ENCODE measurements around the gene KRTAP12-1. TPM values are rescaled to one million over a fixed set of nuclear protein-coding genes. Genes with fewer than 3 reads are reported as not detected.
"Not testable (repeated sequence)": the region's sequence is repeated elsewhere in the genome, so short reads cannot be mapped to it uniquely, and the experiment has no call there.

The KRTAP12-1 gene
- total RNA-seq, 4 donors from 2014 or later: not detected

DNA sequence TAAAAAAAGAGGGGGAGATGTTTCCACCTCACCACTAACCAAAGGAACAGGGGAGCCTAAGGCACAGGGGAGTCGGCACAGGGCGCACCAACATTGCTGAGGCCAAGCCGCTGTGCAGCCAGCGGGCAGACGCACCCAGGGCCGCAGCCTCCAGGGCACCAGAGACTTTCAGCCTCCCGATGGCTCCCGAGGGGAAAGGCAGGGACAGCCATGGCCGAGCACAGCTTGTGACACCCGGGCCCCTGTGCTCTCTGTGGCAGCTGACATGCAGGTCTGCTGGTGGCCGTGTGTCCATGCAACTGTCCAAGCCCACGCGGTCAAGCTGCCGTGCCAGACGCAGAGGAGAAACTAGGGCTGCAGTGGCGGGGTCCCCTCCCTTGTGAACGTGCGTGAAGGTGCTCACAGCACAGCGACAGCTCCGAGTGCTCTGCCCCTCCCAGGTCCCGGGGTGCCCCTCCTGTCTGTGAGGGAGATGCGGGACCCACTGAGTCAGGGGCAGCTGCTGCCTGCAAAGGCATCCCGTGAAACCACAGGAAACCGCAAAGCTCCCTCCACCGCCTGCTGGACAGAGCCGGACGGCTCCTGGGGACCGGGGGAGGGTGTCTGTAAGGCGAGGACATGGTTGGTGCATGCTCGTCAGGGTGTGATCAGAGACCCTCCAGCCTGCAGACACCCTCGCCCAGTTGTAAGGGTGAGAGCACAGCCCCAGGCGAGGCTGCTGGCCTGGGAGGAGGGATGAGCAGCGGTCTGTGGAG lies 33.2 kb downstream of the KRTAP12-1 start:
- Histone ChIP-seq H3K9me3 (peaks cover 0 to 5% (median 0%) of the 10 kb centered on the region in 4 donors), H3K27me3 (no peaks in the 10 kb centered on the region), H3K27ac (no peak overlapping the region), H3K4me1 (no peaks in the 10 kb centered on the region), H3K36me3 (no peaks in the 10 kb centered on the region), H3K4me3 (no peak overlapping the region)
- peak in 1 of 3 donors; percentile 1 for DNase-seq
- no peak for TF ChIP-seq POLR2A (IDR thresholded peaks at IDR 0.05)
- TF ChIP-seq, protein P1, sequence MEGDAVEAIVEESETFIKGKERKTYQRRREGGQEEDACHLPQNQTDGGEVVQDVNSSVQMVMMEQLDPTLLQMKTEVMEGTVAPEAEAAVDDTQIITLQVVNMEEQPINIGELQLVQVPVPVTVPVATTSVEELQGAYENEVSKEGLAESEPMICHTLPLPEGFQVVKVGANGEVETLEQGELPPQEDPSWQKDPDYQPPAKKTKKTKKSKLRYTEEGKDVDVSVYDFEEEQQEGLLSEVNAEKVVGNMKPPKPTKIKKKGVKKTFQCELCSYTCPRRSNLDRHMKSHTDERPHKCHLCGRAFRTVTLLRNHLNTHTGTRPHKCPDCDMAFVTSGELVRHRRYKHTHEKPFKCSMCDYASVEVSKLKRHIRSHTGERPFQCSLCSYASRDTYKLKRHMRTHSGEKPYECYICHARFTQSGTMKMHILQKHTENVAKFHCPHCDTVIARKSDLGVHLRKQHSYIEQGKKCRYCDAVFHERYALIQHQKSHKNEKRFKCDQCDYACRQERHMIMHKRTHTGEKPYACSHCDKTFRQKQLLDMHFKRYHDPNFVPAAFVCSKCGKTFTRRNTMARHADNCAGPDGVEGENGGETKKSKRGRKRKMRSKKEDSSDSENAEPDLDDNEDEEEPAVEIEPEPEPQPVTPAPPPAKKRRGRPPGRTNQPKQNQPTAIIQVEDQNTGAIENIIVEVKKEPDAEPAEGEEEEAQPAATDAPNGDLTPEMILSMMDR (IDR thresholded peaks at IDR 0.05): no peak

- Histone ChIP-seq H3K27ac (no peak overlapping the region), H3K9me3 (peaks cover 0 to 5% (median 0%) of the 10 kb centered on the region in 4 donors), H3K27me3 (no peaks in the 10 kb centered on the region), H3K36me3 (no peaks in the 10 kb centered on the region), H3K4me1 (no peaks in the 10 kb centered on the region), H3K4me3 (no peak overlapping the region)
- DNase-seq: peak in 1 of 3 donors; percentile 3
- no peak for TF ChIP-seq POLR2A (IDR thresholded peaks at IDR 0.05)
- TF ChIP-seq, protein P1 (IDR thresholded peaks at IDR 0.05): no peak
Measured at GRCh38 chr21:44647222-44647552, 34.8 kb downstream of the KRTAP12-1 start.

- H3K4me3 ChIP-seq, H3K4me1 ChIP-seq, H3K9me3 ChIP-seq, H3K36me3 ChIP-seq, H3K27me3 ChIP-seq, H3K27ac ChIP-seq: not testable (repeated sequence)
- DNase-seq: peak in 2 of 3 donors; percentile 9 to 31
Measured at GRCh38 chr21:44646366-44647221, 35.4 kb downstream of the KRTAP12-1 start, which contains the start of gene KRTAP10-11. KRTAP10-11 (plus strand) TSS chr21:44646414; CDS start chr21:44646459, 45 bp downstream.

DNA sequence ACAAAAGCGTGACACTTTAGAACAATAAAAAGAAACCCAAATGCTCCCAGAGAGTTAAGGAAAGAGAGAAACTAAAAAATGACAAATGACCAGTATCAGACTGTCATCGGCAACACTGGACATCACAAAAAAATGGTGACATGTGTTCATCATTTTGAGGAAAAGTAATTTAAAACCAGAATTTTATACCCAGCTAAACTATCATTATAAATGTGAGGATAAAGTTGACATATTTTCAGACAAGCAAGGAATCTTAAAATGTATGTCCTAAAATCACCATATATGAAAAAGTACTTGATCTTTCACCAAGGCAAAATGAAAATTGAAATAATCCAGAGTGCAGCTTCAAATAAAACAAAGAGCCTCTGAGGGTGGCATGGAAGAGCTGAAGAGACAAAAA lies 37.1 kb downstream of the KRTAP12-1 start:
- H3K4me1 ChIP-seq: no peaks in the 10 kb centered on the region
- no peaks in the 10 kb centered on the region for H3K36me3 ChIP-seq
- H3K4me3 ChIP-seq: no peak overlapping the region
- no peak for DNase-seq
- peaks cover 0 to 5% (median 0%) of the 10 kb centered on the region in 4 donors for H3K9me3 ChIP-seq
- H3K27ac ChIP-seq: no peak overlapping the region
- H3K27me3 ChIP-seq: no peaks in the 10 kb centered on the region
- TF ChIP-seq POLR2A (IDR thresholded peaks at IDR 0.05): no peak
- TF ChIP-seq, protein P1 (IDR thresholded peaks at IDR 0.05): no peak

DNA sequence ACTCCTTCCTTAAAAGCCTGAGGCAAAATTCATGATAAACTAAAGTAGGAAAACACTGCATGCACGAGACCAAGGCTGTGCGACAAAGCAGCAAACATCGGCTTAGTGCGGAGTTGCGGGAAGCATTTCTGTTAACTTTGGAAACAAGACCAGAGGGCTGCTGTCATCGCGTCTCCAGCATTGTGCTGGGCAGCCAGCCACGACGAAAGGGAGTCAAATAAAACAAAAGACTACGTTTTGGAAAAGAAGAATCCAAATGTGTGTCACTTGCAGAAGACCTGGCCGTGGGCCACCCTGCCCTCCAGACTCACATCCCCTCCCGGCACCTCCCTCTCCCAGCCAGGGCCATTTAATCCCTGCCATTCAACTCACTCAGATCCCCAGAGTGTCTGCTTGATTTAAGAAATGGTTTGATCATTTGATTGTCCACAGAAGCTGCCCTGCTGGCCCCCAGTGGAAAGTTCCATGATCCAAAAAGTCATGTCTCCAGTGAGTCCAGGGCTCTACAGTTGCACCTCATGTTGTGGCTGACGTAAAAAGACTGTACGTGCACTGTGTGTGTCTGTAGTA lies 38.1 kb downstream of the KRTAP12-1 start:
- H3K27me3 ChIP-seq: no peaks in the 10 kb centered on the region
- TF ChIP-seq, protein P1 (IDR thresholded peaks at IDR 0.05): no peak
- no peak for TF ChIP-seq POLR2A (IDR thresholded peaks at IDR 0.05)
- no peak overlapping the region for H3K4me3 ChIP-seq
- no peaks in the 10 kb centered on the region for H3K4me1 ChIP-seq
- peak in 1 of 3 donors; percentile 8 for DNase-seq
- peaks cover 0 to 5% (median 0%) of the 10 kb centered on the region in 4 donors for H3K9me3 ChIP-seq
- no peaks in the 10 kb centered on the region for H3K36me3 ChIP-seq
- H3K27ac ChIP-seq: no peak overlapping the region

Data from Peyer's patch (tissue), 4 donors.